Liver (tissue), 3 donors: ENCODE results near the gene MAP3K3.

Experiments
- FOXA1 ChIP-seq: IDR thresholded peaks from 2 replicates; pipeline ENCODE4 v1.6.1; 2016; ENCODE audit warnings: antibody characterized with exemption
- GABPA ChIP-seq, 2 donors: IDR thresholded peaks in 1 of 2; conservative IDR thresholded peaks in 1 of 2; 2 replicates each; pipeline ENCODE4 v1.6.1; 2016; ENCODE audit warnings: antibody characterized with exemption in 2 of 2, mild to moderate bottlenecking in 1 of 2, moderate library complexity in 1 of 2
- JUND ChIP-seq, 2 donors: IDR thresholded peaks; 2 replicates each; pipeline ENCODE4 v1.6.1; 2016; ENCODE audit warnings: antibody characterized with exemption in 2 of 2
- RAD21 ChIP-seq, 2 donors: IDR thresholded peaks; 2 replicates each; pipeline ENCODE4 v1.6.1; 2016; ENCODE audit warnings: antibody characterized with exemption in 2 of 2, mild to moderate bottlenecking in 2 of 2
- TAF1 ChIP-seq: conservative IDR thresholded peaks from 2 replicates; pipeline ENCODE4 v1.6.1; 2016; ENCODE audit warnings: antibody characterized with exemption, mild to moderate bottlenecking
- YY1 ChIP-seq: IDR thresholded peaks from 2 replicates; pipeline ENCODE4 v1.6.1; 2016; ENCODE audit warnings: antibody characterized with exemption, mild to moderate bottlenecking
- TF ChIP-seq, protein P1 (sequence below): fragments of 150-350 bp; IDR thresholded peaks from 2 replicates; pipeline ENCODE4 v1.5.1; 2017; ENCODE audit warnings: improper control_type of control experiment, low read depth, low read length; ENCODE audit not compliant: missing input control
- TF ChIP-seq, protein P2 (sequence below): IDR thresholded peaks from 2 replicates; pipeline ENCODE4 v1.6.1; 2016; ENCODE audit warnings: antibody characterized with exemption, mild to moderate bottlenecking
- TF ChIP-seq, protein P3 (sequence below): IDR thresholded peaks from 2 replicates; pipeline ENCODE4 v1.6.1; 2016; ENCODE audit warnings: antibody characterized with exemption
- TF ChIP-seq, protein P4 (sequence below): IDR thresholded peaks from 2 replicates; pipeline ENCODE4 v1.6.1; 2016; ENCODE audit warnings: antibody characterized with exemption
- donor health status: healthy.
- donor health status: healthy.

DNA sequence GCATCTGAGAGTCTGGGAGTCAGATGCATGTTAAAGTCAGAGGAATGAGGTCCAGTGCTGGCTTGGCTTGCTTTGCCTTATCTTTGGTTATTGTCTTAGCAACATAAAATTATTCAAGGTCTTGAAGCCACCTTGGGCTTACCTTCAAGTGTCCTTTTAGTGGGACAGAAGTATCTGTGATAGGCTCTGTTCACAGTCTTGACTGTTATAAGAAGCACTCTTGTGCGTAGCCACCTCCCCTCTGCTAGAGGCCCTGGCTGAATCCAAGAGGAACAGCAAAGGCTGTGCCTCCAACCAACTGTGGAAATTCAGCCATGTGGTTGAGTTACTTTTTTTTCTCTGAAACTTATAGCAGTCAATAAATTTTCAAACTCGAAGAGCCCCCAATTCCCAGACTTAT is 8.6 kb upstream of the MAP3K3 start:
- TF ChIP-seq, protein P1, sequence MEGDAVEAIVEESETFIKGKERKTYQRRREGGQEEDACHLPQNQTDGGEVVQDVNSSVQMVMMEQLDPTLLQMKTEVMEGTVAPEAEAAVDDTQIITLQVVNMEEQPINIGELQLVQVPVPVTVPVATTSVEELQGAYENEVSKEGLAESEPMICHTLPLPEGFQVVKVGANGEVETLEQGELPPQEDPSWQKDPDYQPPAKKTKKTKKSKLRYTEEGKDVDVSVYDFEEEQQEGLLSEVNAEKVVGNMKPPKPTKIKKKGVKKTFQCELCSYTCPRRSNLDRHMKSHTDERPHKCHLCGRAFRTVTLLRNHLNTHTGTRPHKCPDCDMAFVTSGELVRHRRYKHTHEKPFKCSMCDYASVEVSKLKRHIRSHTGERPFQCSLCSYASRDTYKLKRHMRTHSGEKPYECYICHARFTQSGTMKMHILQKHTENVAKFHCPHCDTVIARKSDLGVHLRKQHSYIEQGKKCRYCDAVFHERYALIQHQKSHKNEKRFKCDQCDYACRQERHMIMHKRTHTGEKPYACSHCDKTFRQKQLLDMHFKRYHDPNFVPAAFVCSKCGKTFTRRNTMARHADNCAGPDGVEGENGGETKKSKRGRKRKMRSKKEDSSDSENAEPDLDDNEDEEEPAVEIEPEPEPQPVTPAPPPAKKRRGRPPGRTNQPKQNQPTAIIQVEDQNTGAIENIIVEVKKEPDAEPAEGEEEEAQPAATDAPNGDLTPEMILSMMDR: no peak
- TF ChIP-seq, protein P2, sequence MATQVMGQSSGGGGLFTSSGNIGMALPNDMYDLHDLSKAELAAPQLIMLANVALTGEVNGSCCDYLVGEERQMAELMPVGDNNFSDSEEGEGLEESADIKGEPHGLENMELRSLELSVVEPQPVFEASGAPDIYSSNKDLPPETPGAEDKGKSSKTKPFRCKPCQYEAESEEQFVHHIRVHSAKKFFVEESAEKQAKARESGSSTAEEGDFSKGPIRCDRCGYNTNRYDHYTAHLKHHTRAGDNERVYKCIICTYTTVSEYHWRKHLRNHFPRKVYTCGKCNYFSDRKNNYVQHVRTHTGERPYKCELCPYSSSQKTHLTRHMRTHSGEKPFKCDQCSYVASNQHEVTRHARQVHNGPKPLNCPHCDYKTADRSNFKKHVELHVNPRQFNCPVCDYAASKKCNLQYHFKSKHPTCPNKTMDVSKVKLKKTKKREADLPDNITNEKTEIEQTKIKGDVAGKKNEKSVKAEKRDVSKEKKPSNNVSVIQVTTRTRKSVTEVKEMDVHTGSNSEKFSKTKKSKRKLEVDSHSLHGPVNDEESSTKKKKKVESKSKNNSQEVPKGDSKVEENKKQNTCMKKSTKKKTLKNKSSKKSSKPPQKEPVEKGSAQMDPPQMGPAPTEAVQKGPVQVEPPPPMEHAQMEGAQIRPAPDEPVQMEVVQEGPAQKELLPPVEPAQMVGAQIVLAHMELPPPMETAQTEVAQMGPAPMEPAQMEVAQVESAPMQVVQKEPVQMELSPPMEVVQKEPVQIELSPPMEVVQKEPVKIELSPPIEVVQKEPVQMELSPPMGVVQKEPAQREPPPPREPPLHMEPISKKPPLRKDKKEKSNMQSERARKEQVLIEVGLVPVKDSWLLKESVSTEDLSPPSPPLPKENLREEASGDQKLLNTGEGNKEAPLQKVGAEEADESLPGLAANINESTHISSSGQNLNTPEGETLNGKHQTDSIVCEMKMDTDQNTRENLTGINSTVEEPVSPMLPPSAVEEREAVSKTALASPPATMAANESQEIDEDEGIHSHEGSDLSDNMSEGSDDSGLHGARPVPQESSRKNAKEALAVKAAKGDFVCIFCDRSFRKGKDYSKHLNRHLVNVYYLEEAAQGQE: no peak
- TF ChIP-seq, protein P3, sequence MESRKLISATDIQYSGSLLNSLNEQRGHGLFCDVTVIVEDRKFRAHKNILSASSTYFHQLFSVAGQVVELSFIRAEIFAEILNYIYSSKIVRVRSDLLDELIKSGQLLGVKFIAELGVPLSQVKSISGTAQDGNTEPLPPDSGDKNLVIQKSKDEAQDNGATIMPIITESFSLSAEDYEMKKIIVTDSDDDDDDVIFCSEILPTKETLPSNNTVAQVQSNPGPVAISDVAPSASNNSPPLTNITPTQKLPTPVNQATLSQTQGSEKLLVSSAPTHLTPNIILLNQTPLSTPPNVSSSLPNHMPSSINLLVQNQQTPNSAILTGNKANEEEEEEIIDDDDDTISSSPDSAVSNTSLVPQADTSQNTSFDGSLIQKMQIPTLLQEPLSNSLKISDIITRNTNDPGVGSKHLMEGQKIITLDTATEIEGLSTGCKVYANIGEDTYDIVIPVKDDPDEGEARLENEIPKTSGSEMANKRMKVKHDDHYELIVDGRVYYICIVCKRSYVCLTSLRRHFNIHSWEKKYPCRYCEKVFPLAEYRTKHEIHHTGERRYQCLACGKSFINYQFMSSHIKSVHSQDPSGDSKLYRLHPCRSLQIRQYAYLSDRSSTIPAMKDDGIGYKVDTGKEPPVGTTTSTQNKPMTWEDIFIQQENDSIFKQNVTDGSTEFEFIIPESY: no peak
- no peak for TF ChIP-seq YY1
- TF ChIP-seq TAF1: no peak
- TF ChIP-seq RAD21 (IDR thresholded peaks at IDR 0.05): no peak
- TF ChIP-seq, protein P4, sequence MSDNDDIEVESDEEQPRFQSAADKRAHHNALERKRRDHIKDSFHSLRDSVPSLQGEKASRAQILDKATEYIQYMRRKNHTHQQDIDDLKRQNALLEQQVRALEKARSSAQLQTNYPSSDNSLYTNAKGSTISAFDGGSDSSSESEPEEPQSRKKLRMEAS: no peak
- no peak for TF ChIP-seq JUND (IDR thresholded peaks at IDR 0.05)
- TF ChIP-seq GABPA (IDR thresholded peaks at IDR 0.05 in 1 of 2, conservative IDR thresholded peaks at IDR 0.05 in 1 of 2): no peak
- TF ChIP-seq FOXA1: no peak
